CD4-positive, alpha-beta T cell treated with Interleukin-6 at 100 ng/mL for 8 hours (primary cell): ENCODE data around the gene IGLL5.

Experiments
- DNase-seq: peaks from one replicate; pipeline ENCODE4 v3.0.0-alpha.2; 2020; ENCODE audit warnings: mixed read lengths, low spot score

IGLL5 gene

GRCh38 chr22:22938672-22939587 lies 51.3 kb downstream of the IGLL5 start:
- no peak for DNase-seq

DNA sequence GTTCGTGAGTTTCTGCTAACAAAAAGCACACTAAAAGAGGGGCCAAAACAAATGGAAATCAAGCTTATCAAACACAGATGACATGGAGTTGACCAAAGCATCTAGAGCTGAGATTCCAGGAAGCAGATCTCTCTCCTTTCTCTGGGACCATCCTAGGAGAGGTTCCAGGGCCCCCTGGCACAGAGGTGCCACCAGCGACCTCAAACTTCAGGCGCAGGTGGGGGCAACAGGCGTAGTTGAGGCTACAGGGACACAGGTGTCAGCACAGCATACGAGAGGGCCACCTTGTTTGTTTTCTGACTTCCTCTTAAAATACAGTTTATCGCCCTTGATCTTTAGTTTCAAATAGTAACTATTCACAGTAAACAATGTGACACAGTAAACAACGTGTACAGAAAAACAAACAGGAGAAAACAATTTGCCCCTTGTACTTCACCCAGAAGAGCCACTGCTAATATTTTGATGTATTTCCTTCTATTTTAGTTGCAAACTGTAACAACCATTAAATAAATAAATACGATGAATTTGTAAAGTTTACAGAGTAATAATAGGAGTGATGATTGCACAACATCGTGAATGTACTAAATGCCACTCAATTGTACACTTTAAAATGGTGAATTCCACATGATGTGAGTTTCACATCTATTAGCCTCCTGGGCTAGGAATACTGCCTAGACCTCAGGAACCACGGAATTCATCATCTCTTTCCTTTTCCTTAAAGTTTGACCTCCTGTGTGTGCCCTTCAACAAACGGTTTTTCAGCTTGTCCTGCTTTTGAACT lies 52.2 kb downstream of the IGLL5 start:
- DNase-seq: no peak

DNA sequence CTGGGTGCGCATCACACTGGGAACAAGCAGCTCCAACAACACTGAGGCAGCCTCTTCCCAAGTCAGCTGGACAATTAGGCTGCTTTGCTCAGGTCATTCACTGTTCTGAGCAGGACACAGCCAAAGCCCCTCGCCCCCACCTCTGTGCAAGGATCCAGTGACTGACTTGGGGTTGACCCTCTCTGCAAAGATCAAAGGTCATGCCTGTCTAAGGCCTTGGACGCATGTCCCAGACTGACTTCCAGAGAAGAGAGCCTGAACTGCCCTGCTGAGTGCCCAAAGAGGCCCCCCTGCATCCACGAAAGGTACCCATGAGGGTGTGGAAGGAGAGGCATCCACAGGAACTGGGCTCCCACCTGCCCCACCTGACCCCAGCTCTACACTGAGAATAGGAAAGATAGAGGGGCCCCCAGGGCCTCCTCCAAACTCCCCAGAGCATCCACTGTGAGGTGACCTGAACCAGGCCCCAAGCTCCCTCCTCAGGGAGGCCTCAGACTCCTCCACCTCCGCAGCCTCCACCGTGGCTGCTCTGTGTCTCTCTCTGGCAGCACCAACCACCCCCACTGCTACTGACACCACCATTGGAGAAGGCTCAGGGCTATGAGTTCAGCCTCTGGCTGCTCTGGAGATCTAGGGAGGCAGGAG lies 53.5 kb downstream of the IGLL5 start:
- DNase-seq: no peak

GRCh38 chr22:22941831-22942510 lies 54.4 kb downstream of the IGLL5 start:
- DNase-seq: no peak

GRCh38 chr22:22942511-22943329 lies 55.1 kb downstream of the IGLL5 start:
- peak; percentile 63 for DNase-seq

DNA sequence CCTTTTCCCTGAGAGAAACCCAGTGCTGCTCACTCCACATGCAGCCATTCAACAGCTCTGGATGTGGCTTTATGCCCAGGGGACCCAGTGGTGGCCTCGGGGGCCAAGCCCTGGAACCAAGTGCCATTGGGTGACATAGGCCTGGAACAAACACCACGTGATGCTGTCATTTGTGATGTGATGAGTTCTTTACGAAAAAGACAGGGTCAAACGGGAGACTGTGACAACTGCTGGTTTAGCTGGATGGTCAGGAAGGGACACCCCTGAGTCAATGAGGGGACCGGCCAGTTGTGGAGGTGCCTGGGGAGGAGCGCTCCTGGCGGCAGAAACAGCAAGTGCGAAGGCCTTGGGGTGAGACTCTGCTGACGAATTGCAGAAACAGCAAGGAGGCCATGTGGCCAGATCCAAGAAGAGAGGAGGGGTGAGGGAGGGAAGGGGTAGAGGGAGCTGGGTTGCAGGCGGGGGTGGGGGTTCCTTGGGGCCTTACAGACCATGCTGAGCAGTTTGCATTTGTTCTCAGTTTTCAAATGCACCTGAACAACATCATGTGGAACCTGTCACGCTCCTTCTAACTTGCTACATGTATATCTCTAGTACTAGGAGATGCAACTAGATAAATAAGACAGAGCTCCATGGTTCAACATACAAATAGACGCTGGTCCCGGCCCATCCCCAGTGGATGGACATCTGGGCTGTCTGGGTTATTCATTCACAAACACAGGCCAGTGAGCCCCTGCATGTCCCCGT lies 56.1 kb downstream of the IGLL5 start:
- no peak for DNase-seq

DNA sequence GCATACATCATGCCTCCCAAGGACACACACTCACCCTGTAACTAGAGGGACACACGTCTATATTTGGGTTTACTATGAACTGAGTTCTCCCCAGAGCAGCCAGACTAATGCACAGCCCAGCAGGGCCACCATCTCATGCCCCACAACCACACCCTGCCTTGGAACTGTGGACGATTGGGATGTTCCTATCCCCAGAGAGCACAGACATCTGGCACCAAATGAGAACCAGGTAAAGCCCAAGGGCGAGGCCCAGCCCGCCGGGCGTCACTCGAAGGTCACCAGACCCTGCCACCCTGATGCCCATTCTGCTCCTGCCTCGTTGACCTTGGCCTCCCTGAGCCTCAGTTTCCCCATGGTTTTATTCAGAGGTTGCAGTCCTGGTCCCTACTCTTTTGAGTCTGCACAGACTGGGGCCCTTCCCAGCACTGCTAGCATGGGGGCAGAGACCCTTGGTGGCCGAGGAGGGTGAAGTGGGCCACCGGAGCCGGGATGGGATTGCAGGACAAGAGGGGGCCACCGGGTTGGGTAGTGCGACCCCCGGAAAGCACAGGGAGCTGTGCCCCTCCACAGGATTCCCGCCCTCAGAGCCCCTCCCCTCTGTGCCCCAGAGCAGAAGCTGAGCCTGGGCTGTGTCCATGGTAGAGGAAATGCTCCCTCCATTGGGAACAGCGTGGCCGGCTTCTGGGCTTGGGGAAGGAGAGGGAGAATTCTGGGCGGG lies 56.8 kb downstream of the IGLL5 start:
- no peak for DNase-seq

DNA sequence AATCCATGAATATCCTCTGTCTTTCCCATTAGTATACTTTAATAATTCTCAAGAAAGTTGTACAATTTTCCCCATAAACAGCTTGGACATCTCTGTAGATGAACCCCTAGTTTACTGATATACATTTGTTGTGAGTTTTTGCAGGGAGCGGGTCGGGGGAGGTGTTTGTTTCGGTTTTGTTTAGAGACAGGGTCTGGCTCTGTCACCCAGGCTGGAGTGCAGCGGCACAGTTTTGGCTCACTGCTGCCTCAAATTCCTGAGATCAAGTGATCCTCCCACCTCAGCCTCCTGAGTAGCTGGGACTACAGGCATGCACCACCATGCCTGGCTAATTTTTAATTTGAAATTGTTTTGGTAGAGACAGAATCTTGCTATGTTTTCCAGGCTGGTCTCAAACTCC lies 57.6 kb downstream of the IGLL5 start:
- DNase-seq: no peak
